OCI-LY1 (cell line): Measurements from ENCODE around the gene AK5.

Source experiments
- H2AFZ ChIP-seq: fragments of 200-600 bp; sonication (generic), shearing (Covaris generic); 2 replicates; pipeline ENCODE4 v1.6.0; 2014; ENCODE audit warnings: antibody characterized with exemption, mild to moderate bottlenecking, low read length
- H3F3A ChIP-seq: fragments of 200-600 bp; sonication (generic), shearing (Covaris generic); 2 replicates; pipeline ENCODE4 v1.6.0; 2014; ENCODE audit warnings: mild to moderate bottlenecking, antibody characterized with exemption, low read length, moderate library complexity; ENCODE audit not compliant: insufficient read depth
- H3K27ac ChIP-seq: fragments of 200-600 bp; sonication (generic); 2 replicates; pipeline ENCODE4 v1.5.1; 2014; ENCODE audit warnings: low read length, mixed run types, mild to moderate bottlenecking, low read depth; ENCODE audit not compliant: poor library complexity, severe bottlenecking
- H3K27me3 ChIP-seq: fragments of 200-600 bp; sonication (generic); 2 replicates; pipeline ENCODE4 v1.6.0; 2014; ENCODE audit warnings: antibody characterized with exemption, mild to moderate bottlenecking, low read length, moderate library complexity; ENCODE audit not compliant: insufficient read depth
- H3K36me3 ChIP-seq: fragments of 200-600 bp; sonication (generic); 2 replicates; pipeline ENCODE4 v1.6.1; 2014; ENCODE audit warnings: mild to moderate bottlenecking, antibody characterized with exemption, low read length, moderate library complexity, mixed read lengths; ENCODE audit not compliant: insufficient read depth
- H3K4me1 ChIP-seq: fragments of 200-600 bp; sonication (generic); 2 replicates; pipeline ENCODE4 v1.5.1; 2014; ENCODE audit warnings: mild to moderate bottlenecking, low read length, moderate library complexity; ENCODE audit not compliant: insufficient read depth, severe bottlenecking
- H3K4me2 ChIP-seq: fragments of 200-600 bp; sonication (generic), shearing (Covaris generic); 2 replicates; pipeline ENCODE4 v1.6.1; 2014; ENCODE audit warnings: low read length
- H3K4me3 ChIP-seq: fragments of 200-600 bp; sonication (generic); 2 replicates; pipeline ENCODE4 v1.5.1; 2014; ENCODE audit warnings: low read length, low read depth, mild to moderate bottlenecking, mixed read lengths; ENCODE audit not compliant: poor library complexity, severe bottlenecking
- H3K79me2 ChIP-seq: fragments of 200-600 bp; shearing (Covaris generic); 2 replicates; pipeline ENCODE4 v1.6.1; 2016; ENCODE audit warnings: mixed run types, low read length, mixed read lengths; ENCODE audit not compliant: insufficient read depth
- H3K9ac ChIP-seq: fragments of 200-600 bp; sonication (generic), shearing (Covaris generic); 2 replicates; pipeline ENCODE4 v1.6.1; 2014; ENCODE audit warnings: mild to moderate bottlenecking, low read length, mixed read lengths
- H3K9me2 ChIP-seq: fragments of 200-600 bp; sonication (generic), shearing (Covaris generic); 2 replicates; pipeline ENCODE4 v1.6.1; 2014; ENCODE audit warnings: low read depth, mild to moderate bottlenecking, low read length, mixed read lengths
- H3K9me3 ChIP-seq: fragments of 200-600 bp; shearing (Covaris generic); 2 replicates; pipeline ENCODE4 v1.6.1; 2014; ENCODE audit warnings: low read length, mixed read lengths
- H4K20me1 ChIP-seq: fragments of 200-600 bp; sonication (generic), shearing (Covaris generic); 2 replicates; pipeline ENCODE4 v1.6.0; 2016; ENCODE audit warnings: mild to moderate bottlenecking, low read length; ENCODE audit not compliant: insufficient read depth
- EZH2 ChIP-seq: fragments of 200-600 bp; sonication (generic), shearing (Covaris generic); IDR thresholded peaks from 2 replicates; pipeline ENCODE4 v1.8.0; 2017; ENCODE audit warnings: borderline replicate concordance, mixed run types, mild to moderate bottlenecking, antibody characterized with exemption, low read length, moderate library complexity, mixed read lengths
- TF ChIP-seq, protein P1 (sequence below): fragments of 200-600 bp; sonication (generic), shearing (Covaris generic); IDR thresholded peaks from 2 replicates; pipeline ENCODE4 v1.5.1; 2017; ENCODE audit warnings: mild to moderate bottlenecking, antibody characterized with exemption, low read length, moderate library complexity, mixed read lengths

AK5 gene

DNA sequence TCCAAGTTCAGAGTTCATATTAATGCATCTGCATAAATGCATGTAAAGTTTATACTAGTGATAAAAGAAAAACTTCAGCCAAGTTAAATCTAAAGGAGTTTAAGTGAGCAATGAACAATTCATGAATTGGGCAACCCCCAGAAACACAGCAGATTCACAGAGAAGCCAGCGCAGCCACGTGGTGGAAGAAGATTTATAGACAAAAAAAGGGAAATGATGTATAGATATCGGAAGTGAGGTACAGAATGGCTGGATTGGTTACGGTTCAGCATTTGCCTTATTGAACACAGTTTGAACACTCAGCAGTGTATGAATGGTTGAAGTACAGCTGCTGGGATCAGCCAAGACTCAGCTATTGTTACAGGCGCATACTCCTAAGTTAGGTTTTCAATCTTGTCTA lies 5.7 kb downstream of the AK5 start:
- Histone ChIP-seq H3K9me2 (no peaks in the 10 kb centered on the region), H3K27me3 (no peaks in the 10 kb centered on the region), H3K36me3 (no peaks in the 10 kb centered on the region), H3K4me1 (peaks cover 20% of the 10 kb centered on the region), H3F3A (no peaks in the 10 kb centered on the region), H3K79me2 (no peaks in the 10 kb centered on the region), H3K4me3 (no peak overlapping the region), H3K9me3 (no peaks in the 10 kb centered on the region), H3K27ac (no peak overlapping the region), H2AFZ (no peak overlapping the region), H4K20me1 (no peaks in the 10 kb centered on the region), H3K9ac (no peak overlapping the region), H3K4me2 (no peak overlapping the region)
- TF ChIP-seq, protein P1, sequence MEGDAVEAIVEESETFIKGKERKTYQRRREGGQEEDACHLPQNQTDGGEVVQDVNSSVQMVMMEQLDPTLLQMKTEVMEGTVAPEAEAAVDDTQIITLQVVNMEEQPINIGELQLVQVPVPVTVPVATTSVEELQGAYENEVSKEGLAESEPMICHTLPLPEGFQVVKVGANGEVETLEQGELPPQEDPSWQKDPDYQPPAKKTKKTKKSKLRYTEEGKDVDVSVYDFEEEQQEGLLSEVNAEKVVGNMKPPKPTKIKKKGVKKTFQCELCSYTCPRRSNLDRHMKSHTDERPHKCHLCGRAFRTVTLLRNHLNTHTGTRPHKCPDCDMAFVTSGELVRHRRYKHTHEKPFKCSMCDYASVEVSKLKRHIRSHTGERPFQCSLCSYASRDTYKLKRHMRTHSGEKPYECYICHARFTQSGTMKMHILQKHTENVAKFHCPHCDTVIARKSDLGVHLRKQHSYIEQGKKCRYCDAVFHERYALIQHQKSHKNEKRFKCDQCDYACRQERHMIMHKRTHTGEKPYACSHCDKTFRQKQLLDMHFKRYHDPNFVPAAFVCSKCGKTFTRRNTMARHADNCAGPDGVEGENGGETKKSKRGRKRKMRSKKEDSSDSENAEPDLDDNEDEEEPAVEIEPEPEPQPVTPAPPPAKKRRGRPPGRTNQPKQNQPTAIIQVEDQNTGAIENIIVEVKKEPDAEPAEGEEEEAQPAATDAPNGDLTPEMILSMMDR, result no peak
- no peak for TF ChIP-seq EZH2

DNA sequence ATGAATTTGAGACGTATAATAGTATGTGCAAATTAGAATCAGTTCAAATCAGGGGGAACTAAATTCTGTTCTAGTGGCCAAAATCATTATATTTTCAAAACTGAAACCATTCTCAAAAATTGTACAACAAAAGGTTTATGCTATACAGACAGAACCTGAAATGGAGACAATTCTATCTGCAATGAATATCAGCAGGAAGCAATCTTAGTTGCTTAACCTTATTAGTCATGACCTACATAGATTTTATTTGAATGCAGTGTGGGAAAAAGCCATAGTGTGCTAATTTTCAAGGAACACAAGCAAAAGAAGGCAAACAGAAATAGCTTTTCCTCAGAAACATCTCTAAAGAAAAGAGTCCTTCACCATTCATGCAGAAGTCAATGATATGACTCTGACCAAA lies 6.5 kb downstream of the AK5 start:
- no peaks in the 10 kb centered on the region for H3K9me3 ChIP-seq
- H3K4me2 ChIP-seq, result no peak overlapping the region
- no peaks in the 10 kb centered on the region for H3K9me2 ChIP-seq
- H2AFZ ChIP-seq, result no peak overlapping the region
- no peaks in the 10 kb centered on the region for H3K27me3 ChIP-seq
- peaks cover 20% of the 10 kb centered on the region for H3K4me1 ChIP-seq
- no peak overlapping the region for H3K4me3 ChIP-seq
- H3K36me3 ChIP-seq, result no peaks in the 10 kb centered on the region
- H3K27ac ChIP-seq, result no peak overlapping the region
- no peaks in the 10 kb centered on the region for H4K20me1 ChIP-seq
- no peak for TF ChIP-seq EZH2
- no peaks in the 10 kb centered on the region for H3K79me2 ChIP-seq
- H3K9ac ChIP-seq, result no peak overlapping the region
- H3F3A ChIP-seq, result no peaks in the 10 kb centered on the region

DNA sequence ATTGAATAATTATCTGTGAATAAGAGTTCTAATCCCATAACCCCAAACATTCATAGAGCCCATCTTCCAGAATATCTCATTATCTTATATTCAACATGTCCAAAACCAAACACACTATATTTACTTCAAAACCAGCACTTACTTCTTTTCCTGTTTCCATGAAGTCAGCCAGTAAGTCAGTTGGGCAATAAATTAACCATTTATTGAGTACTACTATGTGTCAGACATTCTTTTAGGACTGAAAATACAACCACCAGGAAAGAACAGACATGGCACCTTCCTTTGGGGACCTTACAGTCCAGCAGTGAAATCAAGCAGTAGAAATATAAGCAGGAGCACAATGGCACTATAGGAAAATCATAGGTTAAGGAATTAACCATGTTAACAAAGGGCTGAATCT lies 8.8 kb downstream of the AK5 start:
- H2AFZ ChIP-seq, result no peak overlapping the region
- TF ChIP-seq, protein P1, result no peak
- no peak for TF ChIP-seq EZH2
- no peaks in the 10 kb centered on the region for H3K9me2 ChIP-seq
- no peak overlapping the region for H3K27ac ChIP-seq
- H3K79me2 ChIP-seq, result no peaks in the 10 kb centered on the region
- no peak overlapping the region for H3K4me2 ChIP-seq
- no peaks in the 10 kb centered on the region for H3K36me3 ChIP-seq
- no peak overlapping the region for H3K4me3 ChIP-seq
- H3K4me1 ChIP-seq, result peaks cover 20% of the 10 kb centered on the region
- no peaks in the 10 kb centered on the region for H3K27me3 ChIP-seq
- H3F3A ChIP-seq, result no peaks in the 10 kb centered on the region
- no peaks in the 10 kb centered on the region for H3K9me3 ChIP-seq
- no peak overlapping the region for H3K9ac ChIP-seq
- no peaks in the 10 kb centered on the region for H4K20me1 ChIP-seq

DNA sequence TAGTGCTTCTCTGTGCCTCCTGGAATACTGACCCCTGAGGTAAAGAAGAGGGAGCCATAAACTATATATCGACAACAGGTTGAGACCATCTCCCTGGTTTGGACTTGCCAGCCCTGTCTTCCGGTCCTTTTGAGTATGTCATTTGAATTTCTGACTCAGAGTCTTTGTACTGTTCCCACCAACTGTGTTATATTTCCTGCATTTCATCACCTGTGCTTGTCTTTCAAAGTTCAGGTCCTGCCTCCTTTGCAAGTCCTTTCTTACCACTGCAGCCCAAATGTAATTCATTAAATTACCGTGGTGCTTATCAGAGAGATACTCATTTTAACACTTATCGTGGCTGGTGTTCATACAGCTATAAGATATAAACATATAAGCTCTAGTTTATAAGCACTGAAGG lies 10.7 kb downstream of the AK5 start:
- Histone ChIP-seq H3K4me1 (peaks cover 17% of the 10 kb centered on the region), H3K9me2 (no peaks in the 10 kb centered on the region), H2AFZ (no peak overlapping the region), H3K27me3 (no peaks in the 10 kb centered on the region), H4K20me1 (no peaks in the 10 kb centered on the region), H3K36me3 (no peaks in the 10 kb centered on the region), H3K79me2 (no peaks in the 10 kb centered on the region), H3K9me3 (no peaks in the 10 kb centered on the region), H3K4me2 (no peak overlapping the region), H3F3A (no peaks in the 10 kb centered on the region), H3K27ac (no peak overlapping the region), H3K4me3 (no peak overlapping the region), H3K9ac (no peak overlapping the region)
- no peak for TF ChIP-seq EZH2
- TF ChIP-seq, protein P1, result no peak
